H1 (cell line): ENCODE measurements around the gene PPP1R14B. TPM values are rescaled to one million over a fixed set of nuclear protein-coding genes. Genes with fewer than 3 reads are reported as not detected.

Experiments
- CTCF ChIA-PET: fragments of 300-600 bp; sonication (Branson Sonifier 250); formaldehyde crosslinking; loops from one replicate; lab custom pipeline; 2021; ENCODE audit not compliant: partially characterized antibody; lab: Charles Lee
- POLR2A ChIA-PET: fragments of 300-600 bp; sonication (Branson Sonifier 250); formaldehyde crosslinking; loops from one replicate; lab custom pipeline; 2021; ENCODE audit warnings: inconsistent platforms; ENCODE audit not compliant: partially characterized antibody; lab: Charles Lee
- DNase-seq, 2 experiments: peaks; one replicate each; pipeline versions ENCODE4 v3.0.0 to v3.0.0-alpha.2; 2010 to 2022; ENCODE audit warnings: low spot score in 2 of 2, low read depth in 1 of 2, mixed read lengths in 1 of 2
- FAIRE-seq: peaks from 2 replicates; lab custom pipeline; 2011; peaks lifted over from hg19 to GRCh38; lab: Jason Lieb, UNC
- H2AFZ ChIP-seq: 2 replicates; pipeline ENCODE4 v1.8.1; 2012; ENCODE audit warnings: low read length, inconsistent platforms
- H2AK5ac ChIP-seq: 2 replicates; pipeline ENCODE4 v1.6.1; 2013; ENCODE audit warnings: low read depth, low read length
- H2BK120ac ChIP-seq: replicated peaks from 2 replicates; pipeline ENCODE3; 2013; ENCODE audit warnings: low read depth, low read length, inconsistent platforms
- H2BK12ac ChIP-seq: 2 replicates; pipeline ENCODE4 v1.6.1; 2013; ENCODE audit warnings: low read depth, low read length
- H2BK15ac ChIP-seq: 2 replicates; pipeline ENCODE4 v1.6.1; 2013; ENCODE audit warnings: low read length
- H2BK20ac ChIP-seq: 2 replicates; pipeline ENCODE4 v1.6.1; 2013; ENCODE audit warnings: low read length
- H2BK5ac ChIP-seq: 2 replicates; pipeline ENCODE4 v1.6.1; 2013; ENCODE audit warnings: low read depth, low read length
- H3K14ac ChIP-seq: 2 replicates; pipeline ENCODE4 v1.6.1; 2013; ENCODE audit warnings: inconsistent platforms; ENCODE audit not compliant: insufficient read length
- H3K18ac ChIP-seq: 2 replicates; pipeline ENCODE4 v1.6.1; 2013; ENCODE audit warnings: low read length; ENCODE audit errors: extremely low read depth
- H3K23ac ChIP-seq: 2 replicates; pipeline ENCODE4 v1.6.1; 2013; ENCODE audit warnings: inconsistent platforms; ENCODE audit not compliant: insufficient read length
- H3K23me2 ChIP-seq: 2 replicates; pipeline ENCODE4 v1.6.1; 2013; ENCODE audit warnings: low read depth, low read length
- H3K27ac ChIP-seq: 2 replicates; pipeline ENCODE4 v1.6.1; 2011; ENCODE audit warnings: low read depth, low read length, inconsistent platforms
- H3K27me3 ChIP-seq, 4 experiments: replicated peaks in 1 of 4; 1 replicate in 1 of 4; 2 replicates in 3 of 4; pipeline versions ENCODE4 v1.6.1 to v1.8.1; 2011 to 2013; ENCODE audit warnings: low read length in 3 of 4, mild to moderate bottlenecking in 3 of 4, inconsistent platforms in 2 of 4, mixed read lengths in 2 of 4, moderate library complexity in 1 of 4; ENCODE audit not compliant: control insufficient read depth in 3 of 4, insufficient read depth in 3 of 4; ENCODE audit errors: extremely low read depth in 1 of 4
- H3K36me3 ChIP-seq, 4 experiments: 2 replicates each; pipeline versions ENCODE4 v1.6.1 to v1.8.1; 2011 to 2013; ENCODE audit warnings: mild to moderate bottlenecking in 4 of 4, low read length in 3 of 4, moderate library complexity in 2 of 4, control low read depth in 1 of 4, inconsistent platforms in 1 of 4; ENCODE audit not compliant: insufficient read depth in 4 of 4, control insufficient read depth in 2 of 4
- H3K4ac ChIP-seq: replicated peaks from 2 replicates; pipeline ENCODE3; 2013; ENCODE audit warnings: low read length, low read depth, mixed read lengths, inconsistent platforms; ENCODE audit not compliant: insufficient read length
- H3K4me1 ChIP-seq, 4 experiments: replicated peaks in 1 of 4; 1 replicate in 1 of 4; 2 replicates in 3 of 4; pipeline versions ENCODE4 v1.6.1 to v1.8.1; 2011 to 2013; ENCODE audit warnings: low read length in 3 of 4, inconsistent platforms in 2 of 4, mixed read lengths in 1 of 4; ENCODE audit not compliant: insufficient read depth in 4 of 4, control insufficient read depth in 3 of 4
- H3K4me2 ChIP-seq, 2 experiments: 2 replicates each; pipeline versions ENCODE4 v1.6.1 to v1.8.1; 2011 to 2013; ENCODE audit warnings: low read depth in 2 of 2, low read length in 2 of 2, control low read depth in 1 of 2, inconsistent platforms in 1 of 2, mild to moderate bottlenecking in 1 of 2; ENCODE audit not compliant: insufficient read depth in 1 of 2
- H3K4me3 ChIP-seq, 4 experiments: fragments of 200-600, 300-600 bp in 1 of 4; sonication (generic), shearing (Covaris generic), sonication (Bioruptor Twin) in 1 of 4; 2 replicates each; pipeline versions ENCODE4 v1.5.1 to v1.8.1; 2011 to 2016; ENCODE audit warnings: low read length in 4 of 4, low read depth in 3 of 4, control low read depth in 2 of 4, inconsistent platforms in 2 of 4, mild to moderate bottlenecking in 2 of 4, mixed read lengths in 1 of 4, moderate library complexity in 1 of 4; ENCODE audit not compliant: insufficient read depth in 2 of 4; ENCODE audit errors: extremely low read depth in 1 of 4
- H3K56ac ChIP-seq: replicated peaks from 2 replicates; pipeline ENCODE3; 2013; ENCODE audit warnings: low read depth, mild to moderate bottlenecking, mixed read lengths, low read length, inconsistent platforms; ENCODE audit not compliant: insufficient read length
- H3K79me1 ChIP-seq: 2 replicates; pipeline ENCODE4 v1.6.1; 2013; ENCODE audit warnings: low read depth, low read length, control low read depth
- H3K79me2 ChIP-seq, 2 experiments: 2 replicates each; pipeline versions ENCODE4 v1.6.1 to v1.8.1; 2012 to 2013; ENCODE audit warnings: low read length in 2 of 2, mild to moderate bottlenecking in 2 of 2, inconsistent platforms in 1 of 2; ENCODE audit not compliant: insufficient read depth in 2 of 2, control insufficient read depth in 1 of 2
- H3K9ac ChIP-seq, 4 experiments: replicated peaks in 1 of 4; 1 replicate in 1 of 4; 2 replicates in 3 of 4; pipeline versions ENCODE4 v1.6.1 to v1.8.1; 2011 to 2013; ENCODE audit warnings: low read depth in 3 of 4, low read length in 3 of 4, control low read depth in 2 of 4, mild to moderate bottlenecking in 2 of 4, moderate library complexity in 2 of 4, inconsistent platforms in 1 of 4; ENCODE audit errors: extremely low read depth in 1 of 4
- H3K9me3 ChIP-seq, 2 experiments: 2 replicates each; pipeline versions ENCODE4 v1.6.1 to v1.8.1; 2012 to 2013; ENCODE audit warnings: mild to moderate bottlenecking in 2 of 2, moderate library complexity in 2 of 2, control low read depth in 1 of 2, inconsistent platforms in 1 of 2, low read depth in 1 of 2, low read length in 1 of 2, mixed read lengths in 1 of 2; ENCODE audit not compliant: insufficient read depth in 2 of 2
- H4K20me1 ChIP-seq, 2 experiments: replicated peaks in 1 of 2; 2 replicates each; pipeline versions ENCODE3 to v1.8.1; 2011 to 2013; ENCODE audit warnings: inconsistent platforms in 2 of 2, low read length in 2 of 2, mild to moderate bottlenecking in 1 of 2; ENCODE audit not compliant: insufficient read depth in 2 of 2, control insufficient read depth in 1 of 2
- H4K5ac ChIP-seq: 2 replicates; pipeline ENCODE4 v1.6.1; 2013; ENCODE audit warnings: low read length, low read depth, mixed read lengths, inconsistent platforms; ENCODE audit not compliant: insufficient read length
- H4K8ac ChIP-seq: 2 replicates; pipeline ENCODE4 v1.8.0; 2013; ENCODE audit warnings: mild to moderate bottlenecking, moderate library complexity, low read length, inconsistent platforms; ENCODE audit not compliant: insufficient read depth; ENCODE audit errors: extremely low read depth
- H4K91ac ChIP-seq: replicated peaks from 2 replicates; pipeline ENCODE3; 2013; ENCODE audit warnings: low read length, mixed read lengths, inconsistent platforms; ENCODE audit not compliant: insufficient read length
- ATF3 ChIP-seq: IDR thresholded peaks from 2 replicates; pipeline ENCODE4 v1.6.1; 2011; ENCODE audit warnings: low read depth, mild to moderate bottlenecking, low read length; ENCODE audit not compliant: insufficient read depth
- CHD2 ChIP-seq: IDR thresholded peaks from 2 replicates; pipeline ENCODE4 v1.6.1; 2012; ENCODE audit warnings: low read length, improper control_type of control experiment
- CREB1 ChIP-seq: IDR thresholded peaks from 2 replicates; pipeline ENCODE4 v1.6.1; 2012; ENCODE audit warnings: inconsistent platforms
- FOSL1 ChIP-seq: IDR thresholded peaks from 2 replicates; pipeline ENCODE4 v1.6.1; 2011; ENCODE audit warnings: mild to moderate bottlenecking, low read depth, low read length, moderate library complexity; ENCODE audit not compliant: insufficient read depth
- GABPA ChIP-seq: IDR thresholded peaks from 2 replicates; pipeline ENCODE4 v1.6.1; 2011; ENCODE audit warnings: mild to moderate bottlenecking, low read length, moderate library complexity, borderline replicate concordance; ENCODE audit not compliant: insufficient read depth
- HDAC2 ChIP-seq, 2 experiments: fragments of 300-600 bp in 1 of 2; sonication (generic) in 1 of 2; IDR thresholded peaks; 2 replicates each; pipeline ENCODE4 v1.6.1; 2011 to 2012; ENCODE audit warnings: low read depth in 2 of 2, low read length in 2 of 2, mild to moderate bottlenecking in 2 of 2, moderate library complexity in 2 of 2, borderline replicate concordance in 1 of 2, inconsistent platforms in 1 of 2
- SP2 ChIP-seq: IDR thresholded peaks from 2 replicates; pipeline ENCODE4 v1.6.1; 2012; ENCODE audit warnings: mild to moderate bottlenecking, low read length, inconsistent platforms
- SUZ12 ChIP-seq: fragments of 200-600 bp; sonication (generic); IDR thresholded peaks from 2 replicates; pipeline ENCODE4 v1.6.1; 2012; ENCODE audit warnings: mild to moderate bottlenecking, inconsistent platforms, low read length, moderate library complexity, mixed read lengths
- WGBS, 2 experiments: shearing (Covaris generic) in 1 of 2; methylation state at CpG; one replicate each; pipeline versions ENCODE4 v1.1.6 to v1.1.7; 2013 to 2015; ENCODE audit warnings: low lambda C conversion rate in 2 of 2, mixed read lengths in 2 of 2, inconsistent platforms in 1 of 2, low coverage in 1 of 2, missing lambda C conversion rate in 1 of 2; ENCODE audit not compliant: insufficient replicate concordance in 2 of 2, insufficient coverage in 1 of 2, insufficient read length in 1 of 2; ENCODE audit errors: extremely low coverage in 1 of 2, missing lambda C conversion rate in 1 of 2; 5-methylcytosine and 5-hydroxymethylcytosine counted together
- polyA plus RNA-seq, 7 experiments: library from polyadenylated mRNA; depleted of rRNA in 3 of 7; stranded (reverse) in 5 of 7; unstranded in 2 of 7; fragments of >200 nt in 5 of 7; fragments of 200-250 nt in 2 of 7; gene quantifications; 1 replicate in 5 of 7; 2 replicates in 1 of 7; 4 replicates in 1 of 7; pipeline versions ENCODE4 v1.2.1 to v1.2.3, GENCODE V29; 2011 to 2013; ENCODE audit warnings: missing spikeins in 2 of 7, mixed read lengths in 2 of 7
- total RNA-seq: library from RNA; stranded (reverse); fragmentation: NEBNext Ultra II Directional; extraction: Animal tissue kit (Norgen Biotek cat#: 25700); gene quantifications from 2 replicates; pipeline ENCODE4 v1.2.1, GENCODE V29; 2021

PPP1R14B gene
- total and polyA plus RNA-seq, 2 of the 8 experiments (the other 6 are each of a cell fraction or from before 2014, with no cell fraction given): 265 to 419 TPM

GRCh38 chr11:64231546-64231945 is 15.2 kb downstream of the PPP1R14B start:
- Histone ChIP-seq H3K56ac (no peak overlapping the region), H3K4me3 (0 out of 8 replicates have a peak overlapping the region, but pooled peaks of 1 of the 4 experiments have one; percentile 80), H3K79me2 (no peaks in the 10 kb centered on the region), H3K23ac (no peak overlapping the region), H3K36me3 (no peaks in the 10 kb centered on the region), H3K9ac (no peak overlapping the region), H3K18ac (no peak overlapping the region), H2AFZ (no peak overlapping the region), H4K20me1 (peaks cover 0 to 6% of the 10 kb centered on the region in 2 experiments), H3K4ac (no peak overlapping the region), H3K9me3 (no peaks in the 10 kb centered on the region), H2BK5ac (no peak overlapping the region), H3K4me1 (peaks cover 0 to 29% (median 12%) of the 10 kb centered on the region in 4 experiments; a peak in 6 of 7 replicates), H2BK15ac (no peak overlapping the region), H4K5ac (no peak overlapping the region), H2BK20ac (no peak overlapping the region), H3K27ac (no peak overlapping the region), H2BK120ac (no peak overlapping the region), H3K79me1 (no peaks in the 10 kb centered on the region; the same call in 1 of the 2 replicates), H2AK5ac (no peak overlapping the region), H4K8ac (no peak overlapping the region; the same call in 1 of the 2 replicates), H2BK12ac (no peak overlapping the region), H3K27me3 (peaks cover 0 to 12% (median 6%) of the 10 kb centered on the region in 4 experiments; a peak in 4 of 7 replicates), H3K14ac (no peak overlapping the region), H3K4me2 (peak overlapping the region in 1 of 2 experiments; percentile 97; a peak in 1 of 4 replicates), H3K23me2 (peaks cover 15% of the 10 kb centered on the region), H4K91ac (no peak overlapping the region)
- WGBS, 2 experiments: 89% methylated on average over 7 of the region's 7 CpGs; no CpG with 5 or more reads in 1 of the 2 experiments
- TF ChIP-seq CHD2 (no peak), FOSL1 (no peak), SUZ12 (no peak), GABPA (no peak), SP2 (no peak), HDAC2 (IDR thresholded peaks at IDR 0.05; ENCODE audit: borderline replicate concordance in 1 of 2, low read depth in 2 of 2, low read length in 2 of 2) (no peak), ATF3 (no peak), CREB1 (no peak)
- no peak for DNase-seq
- ChIA-PET CTCF (interaction anchor here (0.7 to 8.6 kb wide), 7 partner anchors 12 to 124 kb away, joined by 3 to 51 read pairs (median 4); partner anchors contain the start of genes BAD, FERMT3, PLCB3 and PPP1R14B), POLR2A (interaction anchor here (1.0 to 11.9 kb wide), 10 partner anchors 15 to 1375 kb away, joined by 3 to 190 read pairs (median 4); partner anchors contain the start of genes FERMT3, FKBP2, PLCB3 and PPP1R14B)
- FAIRE-seq: no peak
